SK-N-SH (cell line): ENCODE data around the gene LEF1. TPM values are rescaled to one million over a fixed set of nuclear protein-coding genes. Genes with fewer than 3 reads are reported as not detected.

Source experiments
- CTCF ChIA-PET: fragments of 300-600, 350-600 bp; formaldehyde crosslinking; extraction: SDS; loops from one replicate; lab custom pipeline; 2021; lab: Yijun Ruan, JAX
- POLR2A ChIA-PET: fragments of 350-600 bp; sonication (Branson Sonifier 250); formaldehyde crosslinking; extraction: SDS; loops from one replicate; lab custom pipeline; 2020; ENCODE audit warnings: antibody characterized with exemption, inconsistent platforms; lab: Yijun Ruan, JAX
- DNase-seq: peaks from one replicate; pipeline ENCODE4 v3.0.0; 2012
- H2AFZ ChIP-seq: fragments of 200-600 bp; sonication (generic); 2 replicates; pipeline ENCODE4 v1.8.1; 2016; ENCODE audit warnings: antibody characterized with exemption, mild to moderate bottlenecking, low read depth
- H3F3A ChIP-seq: fragments of 200-600 bp; sonication (generic); replicated peaks from 2 replicates; pipeline ENCODE3; 2016; ENCODE audit warnings: antibody characterized with exemption, mild to moderate bottlenecking; ENCODE audit not compliant: insufficient read depth
- H3K27ac ChIP-seq, 2 experiments: fragments of 200-500 bp in 1 of 2; fragments of 200-600 bp in 1 of 2; sonication (Bioruptor generic) in 1 of 2; sonication (generic), shearing (Covaris generic) in 1 of 2; 2 replicates each; pipeline versions ENCODE4 v1.5.1 to v1.6.1; 2014 to 2016; ENCODE audit warnings: low read depth in 2 of 2, inconsistent platforms in 1 of 2, low read length in 1 of 2, mild to moderate bottlenecking in 1 of 2, mixed read lengths in 1 of 2
- H3K27me3 ChIP-seq: fragments of 200-600 bp; sonication (generic), shearing (Covaris generic); 2 replicates; pipeline ENCODE4 v1.6.1; 2016; ENCODE audit warnings: mixed run types; ENCODE audit not compliant: insufficient read depth
- H3K36me3 ChIP-seq, 2 experiments: fragments of 200-500 bp in 1 of 2; fragments of 200-600 bp in 1 of 2; sonication (Bioruptor generic) in 1 of 2; sonication (generic) in 1 of 2; replicated peaks in 1 of 2; 2 replicates each; pipeline versions ENCODE3 to v1.5.1; 2014 to 2016; ENCODE audit warnings: low read length in 1 of 2, mild to moderate bottlenecking in 1 of 2; ENCODE audit not compliant: insufficient read depth in 2 of 2, control insufficient read depth in 1 of 2
- H3K4me1 ChIP-seq, 2 experiments: fragments of 200-500 bp in 1 of 2; fragments of 200-600 bp in 1 of 2; sonication (Bioruptor generic) in 1 of 2; sonication (generic), shearing (Covaris generic) in 1 of 2; 2 replicates each; pipeline versions ENCODE4 v1.5.1 to v1.6.1; 2014 to 2016; ENCODE audit warnings: low read depth in 1 of 2, low read length in 1 of 2, mixed run types in 1 of 2; ENCODE audit not compliant: insufficient read depth in 2 of 2, control insufficient read depth in 1 of 2
- H3K4me2 ChIP-seq: fragments of 200-600 bp; sonication (generic), shearing (Covaris generic); 2 replicates; pipeline ENCODE4 v1.6.1; 2017; ENCODE audit warnings: mixed run types
- H3K4me3 ChIP-seq, 2 experiments: fragments of 200-500 bp in 1 of 2; fragments of 200-600 bp in 1 of 2; sonication (Bioruptor generic) in 1 of 2; sonication (generic), shearing (Covaris generic) in 1 of 2; 2 replicates each; pipeline versions ENCODE4 v1.5.1 to v1.8.1; 2014 to 2016; ENCODE audit warnings: low read depth in 2 of 2, inconsistent platforms in 1 of 2, low read length in 1 of 2, mild to moderate bottlenecking in 1 of 2, mixed read lengths in 1 of 2, moderate library complexity in 1 of 2
- H3K79me2 ChIP-seq: fragments of 200-600 bp; sonication (generic); 2 replicates; pipeline ENCODE4 v1.8.1; 2017; ENCODE audit warnings: mild to moderate bottlenecking; ENCODE audit not compliant: insufficient read depth
- H3K9ac ChIP-seq: fragments of 200-600 bp; sonication (generic); 2 replicates; pipeline ENCODE4 v1.6.1; 2017; ENCODE audit warnings: mixed run types
- H3K9me2 ChIP-seq: fragments of 200-600 bp; sonication (generic); 2 replicates; pipeline ENCODE4 v1.6.1; 2017; ENCODE audit warnings: mixed run types
- H3K9me3 ChIP-seq: fragments of 200-600 bp; sonication (generic); 2 replicates; pipeline ENCODE4 v1.6.1; 2017; ENCODE audit warnings: mixed run types, mild to moderate bottlenecking, moderate library complexity
- H4K20me1 ChIP-seq: fragments of 200-600 bp; sonication (generic); 2 replicates; pipeline ENCODE4 v1.6.1; 2017; ENCODE audit warnings: mild to moderate bottlenecking, mixed run types; ENCODE audit not compliant: insufficient read depth
- CHD2 ChIP-seq: fragments of 150-350 bp; IDR thresholded peaks from 2 replicates; pipeline ENCODE4 v1.6.1; 2018; ENCODE audit warnings: low read length; ENCODE audit not compliant: partially characterized antibody
- GATA2 ChIP-seq: sonication (generic); formaldehyde crosslinking; IDR thresholded peaks from 2 replicates; pipeline ENCODE4 v1.5.0; 2020; ENCODE audit warnings: mild to moderate bottlenecking, missing genetic modification reagents
- MAX ChIP-seq: IDR thresholded peaks from 2 replicates; pipeline ENCODE4 v1.4.0; 2012; ENCODE audit warnings: low read depth
- NRF1 ChIP-seq: IDR thresholded peaks from 2 replicates; pipeline ENCODE4 v1.6.1; 2012; ENCODE audit warnings: low read depth, mild to moderate bottlenecking, low read length
- RAD21 ChIP-seq: IDR thresholded peaks from 2 replicates; pipeline ENCODE4 v1.6.1; 2012; ENCODE audit warnings: mild to moderate bottlenecking, low read length
- RXRA ChIP-seq: IDR thresholded peaks from 2 replicates; pipeline ENCODE4 v1.4.0; 2012; ENCODE audit warnings: low read depth, mild to moderate bottlenecking, borderline replicate concordance
- USF1 ChIP-seq: IDR thresholded peaks from 2 replicates; pipeline ENCODE4 v1.4.0; 2012; ENCODE audit warnings: low read depth, borderline replicate concordance
- WGBS: methylation state at CpG from one replicate; pipeline ENCODE4 v1.1.6; 2017; ENCODE audit warnings: low lambda C conversion rate; 5-methylcytosine and 5-hydroxymethylcytosine counted together
- polyA plus RNA-seq, 3 experiments: library from polyadenylated mRNA; depleted of rRNA; stranded (reverse); fragments of >200 nt; gene quantifications; 2 replicates each; pipeline ENCODE4 v1.2.3, GENCODE V29; 2012
- TF ChIP-seq, protein P1 (sequence below): fragments of 150-350 bp; IDR thresholded peaks from 2 replicates; pipeline ENCODE4 v1.6.1; 2017; ENCODE audit warnings: antibody characterized with exemption, low read length, low read depth, borderline replicate concordance
- TF ChIP-seq, protein P2 (sequence below): fragments of 150-350 bp; IDR thresholded peaks from 2 replicates; pipeline ENCODE4 v1.6.1; 2016; ENCODE audit warnings: mild to moderate bottlenecking, low read depth, low read length

Gene LEF1
- polyA plus RNA-seq, 1 of the 3 experiments (the other 2 are of a cell fraction), result 0.36 TPM

DNA sequence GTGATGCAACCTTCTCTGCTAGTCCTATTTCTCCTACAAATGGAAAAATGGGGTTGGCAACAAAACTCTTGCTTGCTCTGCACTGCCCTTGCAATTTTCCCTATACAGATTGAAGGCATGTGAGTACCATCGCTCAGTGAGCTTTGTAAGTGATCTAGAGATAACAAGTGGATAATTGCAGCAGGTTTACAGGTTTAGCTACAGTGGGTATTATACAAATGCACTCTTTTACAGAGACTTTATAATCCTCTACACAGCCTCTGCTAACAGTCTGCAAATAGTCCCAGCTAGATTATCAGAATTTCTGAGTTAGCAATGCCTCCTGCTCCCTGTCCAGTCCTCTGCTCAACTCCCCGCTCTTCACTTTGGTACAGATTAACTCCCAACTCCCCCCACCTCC, 11.1 kb downstream of the LEF1 start:
- Histone ChIP-seq H3K27me3 (peaks cover 15% of the 10 kb centered on the region), H3K36me3 (no peaks in the 10 kb centered on the region), H3K4me1 (no peaks in the 10 kb centered on the region), H3K9me3 (no peaks in the 10 kb centered on the region), H3K9ac (no peak overlapping the region), H3F3A (no peaks in the 10 kb centered on the region), H2AFZ (no peak overlapping the region), H3K79me2 (no peaks in the 10 kb centered on the region), H3K4me3 (no peak overlapping the region), H3K4me2 (no peak overlapping the region), H4K20me1 (no peaks in the 10 kb centered on the region), H3K27ac (no peak overlapping the region), H3K9me2 (no peaks in the 10 kb centered on the region)
- TF ChIP-seq GATA2 (CRISPR knock-in tag) (no peak), RAD21 (no peak), NRF1 (no peak), USF1 (no peak), RXRA (no peak), CHD2 (no peak)
- TF ChIP-seq, protein P1, sequence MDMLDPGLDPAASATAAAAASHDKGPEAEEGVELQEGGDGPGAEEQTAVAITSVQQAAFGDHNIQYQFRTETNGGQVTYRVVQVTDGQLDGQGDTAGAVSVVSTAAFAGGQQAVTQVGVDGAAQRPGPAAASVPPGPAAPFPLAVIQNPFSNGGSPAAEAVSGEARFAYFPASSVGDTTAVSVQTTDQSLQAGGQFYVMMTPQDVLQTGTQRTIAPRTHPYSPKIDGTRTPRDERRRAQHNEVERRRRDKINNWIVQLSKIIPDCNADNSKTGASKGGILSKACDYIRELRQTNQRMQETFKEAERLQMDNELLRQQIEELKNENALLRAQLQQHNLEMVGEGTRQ, result no peak
- TF ChIP-seq, protein P2, sequence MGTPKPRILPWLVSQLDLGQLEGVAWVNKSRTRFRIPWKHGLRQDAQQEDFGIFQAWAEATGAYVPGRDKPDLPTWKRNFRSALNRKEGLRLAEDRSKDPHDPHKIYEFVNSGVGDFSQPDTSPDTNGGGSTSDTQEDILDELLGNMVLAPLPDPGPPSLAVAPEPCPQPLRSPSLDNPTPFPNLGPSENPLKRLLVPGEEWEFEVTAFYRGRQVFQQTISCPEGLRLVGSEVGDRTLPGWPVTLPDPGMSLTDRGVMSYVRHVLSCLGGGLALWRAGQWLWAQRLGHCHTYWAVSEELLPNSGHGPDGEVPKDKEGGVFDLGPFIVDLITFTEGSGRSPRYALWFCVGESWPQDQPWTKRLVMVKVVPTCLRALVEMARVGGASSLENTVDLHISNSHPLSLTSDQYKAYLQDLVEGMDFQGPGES, result no peak
- POLR2A ChIA-PET, result no interaction called here
- CTCF ChIA-PET, result interaction anchor here (1.1 kb wide), 1 partner anchor 18 kb away, joined by 3 read pairs; no protein-coding TSS in a partner anchor
- no peak for DNase-seq
- whole genome bisulfite sequencing, result 0% methylated on average over 2 of the region's 2 CpGs

- POLR2A ChIA-PET, result no interaction called here
- no peaks in the 10 kb centered on the region for H3K9me2 ChIP-seq
- no peak overlapping the region for H3K4me3 ChIP-seq
- no peak overlapping the region for H2AFZ ChIP-seq
- H4K20me1 ChIP-seq, result no peaks in the 10 kb centered on the region
- CTCF ChIA-PET, result interaction anchor here (0.7 kb wide), 1 partner anchor 11 kb away, joined by 3 read pairs; no protein-coding TSS in a partner anchor
- no peak overlapping the region for H3K27ac ChIP-seq
- H3K79me2 ChIP-seq, result no peaks in the 10 kb centered on the region
- WGBS, result 2% methylated on average over 2 of the region's 2 CpGs
- no peak overlapping the region for H3K9ac ChIP-seq
- no peaks in the 10 kb centered on the region for H3K9me3 ChIP-seq
- no peak for DNase-seq
- H3K36me3 ChIP-seq, result no peaks in the 10 kb centered on the region
- no peak overlapping the region for H3K4me2 ChIP-seq
- no peaks in the 10 kb centered on the region for H3K4me1 ChIP-seq
- no peaks in the 10 kb centered on the region for H3F3A ChIP-seq
- H3K27me3 ChIP-seq, result peaks cover 15% of the 10 kb centered on the region
- TF ChIP-seq MAX, result no peak
Measured at GRCh38 chr4:108156391-108156790, 12.3 kb downstream of the LEF1 start.
